ENCODE data around the gene HGFAC.

HGFAC gene

GRCh38 chr4:3484057-3484973 is 42.5 kb downstream of the HGFAC start:
- Histone ChIP-seq H3K4me3 (ENCODE audit: low read depth, low read length) (no peak overlapping the region), H3K36me3 (no peaks in the 10 kb centered on the region), H3K27me3 (peaks cover 28% of the 10 kb centered on the region), H3K4me1 (no peaks in the 10 kb centered on the region), H3K9me3 (no peaks in the 10 kb centered on the region)
- TF ChIP-seq, protein P1, sequence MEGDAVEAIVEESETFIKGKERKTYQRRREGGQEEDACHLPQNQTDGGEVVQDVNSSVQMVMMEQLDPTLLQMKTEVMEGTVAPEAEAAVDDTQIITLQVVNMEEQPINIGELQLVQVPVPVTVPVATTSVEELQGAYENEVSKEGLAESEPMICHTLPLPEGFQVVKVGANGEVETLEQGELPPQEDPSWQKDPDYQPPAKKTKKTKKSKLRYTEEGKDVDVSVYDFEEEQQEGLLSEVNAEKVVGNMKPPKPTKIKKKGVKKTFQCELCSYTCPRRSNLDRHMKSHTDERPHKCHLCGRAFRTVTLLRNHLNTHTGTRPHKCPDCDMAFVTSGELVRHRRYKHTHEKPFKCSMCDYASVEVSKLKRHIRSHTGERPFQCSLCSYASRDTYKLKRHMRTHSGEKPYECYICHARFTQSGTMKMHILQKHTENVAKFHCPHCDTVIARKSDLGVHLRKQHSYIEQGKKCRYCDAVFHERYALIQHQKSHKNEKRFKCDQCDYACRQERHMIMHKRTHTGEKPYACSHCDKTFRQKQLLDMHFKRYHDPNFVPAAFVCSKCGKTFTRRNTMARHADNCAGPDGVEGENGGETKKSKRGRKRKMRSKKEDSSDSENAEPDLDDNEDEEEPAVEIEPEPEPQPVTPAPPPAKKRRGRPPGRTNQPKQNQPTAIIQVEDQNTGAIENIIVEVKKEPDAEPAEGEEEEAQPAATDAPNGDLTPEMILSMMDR (IDR thresholded peaks at IDR 0.05; ENCODE audit: low read depth, low read length) = no peak
- no peak for DNase-seq

GRCh38 chr4:3485011-3485791 is 43.4 kb downstream of the HGFAC start:
- no peaks in the 10 kb centered on the region for H3K9me3 ChIP-seq
- no peaks in the 10 kb centered on the region for H3K4me1 ChIP-seq
- H3K27me3 ChIP-seq = peaks cover 28% of the 10 kb centered on the region
- no peaks in the 10 kb centered on the region for H3K36me3 ChIP-seq
- TF ChIP-seq, protein P1 (IDR thresholded peaks at IDR 0.05; ENCODE audit: low read depth, low read length) = no peak
- H3K4me3 ChIP-seq (ENCODE audit: low read depth, low read length) = no peak overlapping the region
- no peak for DNase-seq

DNA sequence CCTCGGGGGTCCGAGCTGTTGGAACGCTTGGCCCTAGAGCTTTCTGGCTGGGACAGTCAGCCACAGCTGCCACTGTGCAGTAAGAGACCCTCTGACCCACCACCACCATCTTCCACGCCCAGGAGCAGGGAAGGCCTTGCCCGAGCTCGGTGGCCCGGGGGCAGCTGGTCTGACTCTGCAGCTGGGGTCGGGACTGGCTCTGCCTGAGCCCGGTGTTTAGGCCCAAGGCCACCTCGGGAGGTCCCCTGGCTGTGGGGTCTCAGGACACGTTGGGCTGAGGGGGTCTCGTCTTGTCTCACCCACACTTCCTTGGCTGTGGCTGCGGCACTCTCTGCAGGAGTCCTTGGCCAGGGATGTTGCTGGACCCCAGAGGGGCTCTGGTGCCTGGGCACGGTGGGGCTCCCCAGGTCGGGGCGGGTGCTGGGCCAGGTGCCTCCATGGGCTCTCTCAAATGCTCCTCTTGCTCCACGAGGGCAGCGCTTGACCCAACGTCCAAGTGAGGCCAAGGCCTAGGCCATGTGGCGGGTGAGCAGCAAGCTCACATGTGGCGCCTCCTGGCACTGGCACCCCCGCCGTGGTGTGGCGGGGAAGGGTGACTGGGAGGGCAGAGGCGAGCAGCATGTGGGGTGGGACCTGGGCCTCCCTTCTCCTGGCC is 44.2 kb downstream of the HGFAC start:
- Histone ChIP-seq H3K27me3 (peaks cover 28% of the 10 kb centered on the region), H3K4me1 (no peaks in the 10 kb centered on the region), H3K4me3 (ENCODE audit: low read depth, low read length) (no peak overlapping the region), H3K9me3 (no peaks in the 10 kb centered on the region), H3K36me3 (no peaks in the 10 kb centered on the region)
- TF ChIP-seq, protein P1 (IDR thresholded peaks at IDR 0.05; ENCODE audit: low read depth, low read length) = no peak
- DNase-seq = no peak

- TF ChIP-seq, protein P1 (IDR thresholded peaks at IDR 0.05; ENCODE audit: low read depth, low read length) = no peak
- H3K27me3 ChIP-seq = peaks cover 32% of the 10 kb centered on the region
- H3K4me1 ChIP-seq = no peaks in the 10 kb centered on the region
- DNase-seq = peak; percentile 48
- no peaks in the 10 kb centered on the region for H3K36me3 ChIP-seq
- H3K4me3 ChIP-seq (ENCODE audit: low read depth, low read length) = no peak overlapping the region
- no peaks in the 10 kb centered on the region for H3K9me3 ChIP-seq
Observed at GRCh38 chr4:3486541-3487540, 45.1 kb downstream of the HGFAC start.

GRCh38 chr4:3487861-3488260 is 46.1 kb downstream of the HGFAC start:
- TF ChIP-seq, protein P1 (IDR thresholded peaks at IDR 0.05; ENCODE audit: low read depth, low read length) = no peak
- H3K4me3 ChIP-seq (ENCODE audit: low read depth, low read length) = no peak overlapping the region
- no peak for DNase-seq
- peaks cover 43% of the 10 kb centered on the region for H3K27me3 ChIP-seq
- H3K9me3 ChIP-seq = no peaks in the 10 kb centered on the region
- no peaks in the 10 kb centered on the region for H3K4me1 ChIP-seq
- no peaks in the 10 kb centered on the region for H3K36me3 ChIP-seq

All from BE2C (cell line).